ENCODE results near the gene NBAS.
"Not testable (repeated sequence)": the region's sequence is repeated elsewhere in the genome, so short reads cannot be mapped to it uniquely, and the experiment has no call there.

The NBAS gene

DNA sequence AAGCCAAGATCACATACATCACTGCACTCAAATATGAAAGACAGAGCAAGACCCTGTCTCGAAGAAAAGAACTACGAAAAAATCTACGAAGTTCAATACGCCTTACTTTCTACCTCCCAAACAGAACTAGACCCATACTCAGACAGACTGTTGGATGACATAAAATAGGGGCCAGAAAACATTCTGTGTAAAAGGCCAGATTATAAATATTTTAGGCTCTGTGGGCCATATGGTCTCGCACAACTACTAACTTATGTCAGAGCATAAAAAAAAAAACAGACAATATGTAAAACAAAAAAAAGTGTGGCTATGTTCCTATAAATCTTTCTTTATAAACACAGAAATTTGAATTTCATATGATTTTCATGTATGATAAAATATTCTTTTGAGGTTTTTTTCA lies 40.8 kb downstream of the NBAS start:
- no peak for FAIRE-seq

- FAIRE-seq: not testable (repeated sequence)
Measured at GRCh38 chr2:15518759-15519158, 42.4 kb downstream of the NBAS start.

GRCh38 chr2:15517793-15518192 lies 43.3 kb downstream of the NBAS start:
- no peak for FAIRE-seq

- no peak for FAIRE-seq
Measured at GRCh38 chr2:15511686-15512085, 49.4 kb downstream of the NBAS start.

- no peak for FAIRE-seq
Measured at GRCh38 chr2:15510552-15510951, 50.6 kb downstream of the NBAS start.

DNA sequence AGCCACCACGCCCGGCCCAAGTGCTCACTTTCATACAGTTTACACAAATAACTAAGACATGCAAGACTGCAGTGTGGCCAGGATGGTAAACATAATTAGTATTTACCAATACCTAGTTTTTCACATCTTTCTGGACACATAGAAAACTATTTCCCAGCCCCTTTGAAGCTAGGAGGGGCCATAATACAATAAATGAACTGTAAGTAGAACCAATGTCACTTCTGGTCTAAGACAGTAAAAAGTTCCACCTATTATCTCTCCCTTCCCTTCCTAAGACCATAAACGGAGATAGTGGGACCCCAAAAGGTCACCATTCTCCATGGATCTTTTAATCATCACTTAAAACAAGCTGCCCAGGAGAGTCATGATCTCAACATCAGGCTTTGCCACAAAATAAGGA lies 51.0 kb downstream of the NBAS start:
- FAIRE-seq: no peak

DNA sequence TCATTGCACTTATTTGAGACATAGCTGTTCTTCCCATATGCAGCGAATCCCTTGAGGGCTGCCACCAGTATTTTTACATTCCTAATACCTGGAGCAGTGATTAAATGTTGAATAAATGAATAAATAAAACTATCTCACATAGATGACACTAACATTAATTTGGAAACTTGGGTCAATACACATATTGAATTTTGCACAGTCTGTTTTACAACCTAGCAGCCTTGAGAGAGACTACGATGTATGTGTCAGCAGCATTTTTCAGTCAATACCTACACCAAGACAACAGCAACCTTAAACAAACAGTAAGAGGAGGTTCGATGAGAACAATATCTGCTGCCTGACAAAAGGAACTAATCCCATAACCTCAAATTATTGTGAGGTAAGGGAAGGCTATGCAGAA lies 53.4 kb downstream of the NBAS start:
- no peak for FAIRE-seq

DNA sequence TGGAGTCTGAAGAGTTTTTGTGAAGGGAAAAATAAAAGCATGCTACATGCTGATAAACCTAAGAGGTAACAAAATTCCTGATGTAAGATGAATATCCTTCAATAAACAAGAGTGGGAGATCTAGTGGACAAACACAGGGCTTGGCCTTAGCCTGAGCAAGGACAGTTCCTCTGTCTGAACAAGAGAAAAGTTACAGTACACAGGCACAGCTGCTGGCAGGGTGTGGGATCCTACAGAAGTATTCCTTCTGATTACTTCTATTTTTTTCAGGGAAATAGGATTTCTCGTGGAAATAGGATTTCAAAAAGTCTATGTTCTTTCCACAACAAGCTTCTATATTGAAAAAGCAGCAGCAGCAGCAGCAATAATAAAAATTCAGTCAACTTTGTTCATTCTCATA lies 54.1 kb downstream of the NBAS start:
- FAIRE-seq: no peak

DNA sequence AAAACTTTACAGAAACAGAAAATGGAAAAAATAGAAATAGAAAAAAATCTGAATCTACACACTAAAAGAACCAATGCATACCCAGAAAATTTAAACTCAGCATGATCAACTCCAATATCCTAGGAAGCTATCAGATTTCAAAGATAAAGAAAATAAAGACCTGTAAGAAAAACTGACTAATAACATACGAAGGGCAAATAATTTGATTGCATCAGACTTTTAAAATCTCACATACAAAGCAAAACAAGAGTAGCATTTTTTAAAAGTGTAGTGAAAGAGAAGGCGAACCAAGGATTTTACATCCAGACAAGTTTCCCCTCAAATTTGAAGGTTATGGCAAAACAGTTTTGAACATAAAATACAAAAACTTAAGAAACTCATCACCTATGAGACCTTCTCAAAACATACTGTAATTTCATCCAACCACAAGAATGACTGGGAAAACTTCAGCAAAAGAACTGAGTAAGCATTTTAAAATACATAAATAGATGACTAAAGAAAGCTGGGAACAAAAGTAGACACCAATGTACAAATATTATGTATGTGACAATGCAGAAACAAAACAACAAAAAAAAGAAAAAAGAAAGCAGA lies 54.8 kb downstream of the NBAS start:
- FAIRE-seq: no peak

DNA sequence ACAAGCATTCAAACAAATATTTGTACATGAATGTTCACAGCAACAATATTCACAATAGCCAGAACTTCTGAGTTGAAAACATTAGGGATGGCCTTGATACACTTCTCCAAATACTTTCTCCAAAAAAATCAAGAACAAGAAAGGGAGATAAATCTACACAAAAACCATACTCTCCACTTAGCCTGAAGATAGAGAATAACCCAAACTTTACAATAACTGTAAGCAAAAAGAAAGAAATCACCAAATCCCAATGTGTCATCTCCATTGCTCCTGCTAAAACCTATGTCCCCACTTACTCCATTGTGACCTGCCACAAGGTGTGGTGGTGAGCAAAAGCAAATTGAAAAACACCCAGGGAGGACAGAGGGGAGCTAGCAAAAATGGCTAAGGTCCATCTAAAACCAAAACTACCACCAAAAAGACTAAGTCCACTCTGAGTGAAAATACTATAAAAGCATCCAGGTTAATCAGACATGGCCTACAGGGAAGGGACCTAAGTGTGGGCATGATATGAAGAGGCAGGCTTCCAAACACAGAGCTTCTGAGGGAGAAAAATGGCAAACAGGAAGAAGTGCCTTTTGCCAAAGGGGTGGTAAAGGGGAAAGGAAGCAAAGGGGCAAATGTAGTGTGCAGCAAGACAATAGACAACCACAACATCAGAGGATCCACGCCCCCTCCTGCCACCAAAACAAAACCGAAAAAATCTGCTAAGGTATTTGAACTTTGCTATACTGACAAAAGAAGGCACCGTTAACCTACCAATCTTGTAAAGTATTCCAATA lies 56.1 kb downstream of the NBAS start:
- FAIRE-seq: no peak

GRCh38 chr2:15499251-15499650 lies 61.9 kb downstream of the NBAS start:
- not testable (repeated sequence) for FAIRE-seq

GRCh38 chr2:15498554-15498953 lies 62.6 kb downstream of the NBAS start:
- FAIRE-seq: no peak

DNA sequence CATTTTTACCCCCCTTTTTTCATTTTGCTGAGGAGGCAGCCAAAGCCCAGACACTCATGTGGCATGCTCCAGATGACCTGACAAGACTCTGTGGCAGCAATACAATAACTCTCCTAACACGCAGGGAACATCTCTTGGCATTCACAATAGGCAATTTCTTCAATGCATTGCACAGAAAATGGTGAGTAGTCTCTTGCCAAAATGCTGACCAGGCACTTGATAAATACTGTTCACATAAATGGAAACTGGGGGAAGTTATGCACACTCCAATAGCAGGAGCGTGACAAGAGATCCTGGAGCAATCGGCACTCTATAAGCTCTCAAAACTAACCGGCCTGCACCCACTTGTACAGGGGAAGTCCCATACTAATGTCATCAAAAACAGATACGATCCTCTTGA lies 66.3 kb downstream of the NBAS start:
- FAIRE-seq: no peak

DNA sequence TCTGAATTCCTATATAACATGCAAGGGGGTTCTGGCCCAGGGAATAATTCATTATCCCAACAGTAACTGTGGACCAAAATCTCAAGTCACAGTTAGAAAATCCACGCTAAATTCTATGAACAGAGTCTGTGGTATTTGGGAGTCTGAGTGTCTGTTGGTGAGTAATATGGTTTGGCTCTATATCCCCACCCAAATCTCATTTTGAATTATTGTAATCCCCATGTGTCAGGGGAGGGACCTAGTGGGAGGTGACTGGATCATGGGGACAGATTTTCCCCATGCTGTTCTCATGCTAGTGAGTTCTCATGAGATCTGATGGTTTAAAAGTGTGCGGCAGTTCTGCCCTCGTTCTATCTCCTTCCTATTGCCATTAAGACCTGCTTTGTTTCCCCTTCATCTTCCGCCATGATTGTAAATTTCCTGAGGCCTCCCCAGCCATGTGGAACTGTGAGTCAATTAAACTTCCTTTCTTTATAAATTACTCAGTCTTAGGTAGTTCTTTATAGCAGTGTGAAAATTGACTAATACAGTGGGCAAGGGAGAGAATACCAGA lies 68.3 kb downstream of the NBAS start:
- FAIRE-seq: no peak

- no peak for FAIRE-seq
Measured at GRCh38 chr2:15486770-15487169, 74.4 kb downstream of the NBAS start.

DNA sequence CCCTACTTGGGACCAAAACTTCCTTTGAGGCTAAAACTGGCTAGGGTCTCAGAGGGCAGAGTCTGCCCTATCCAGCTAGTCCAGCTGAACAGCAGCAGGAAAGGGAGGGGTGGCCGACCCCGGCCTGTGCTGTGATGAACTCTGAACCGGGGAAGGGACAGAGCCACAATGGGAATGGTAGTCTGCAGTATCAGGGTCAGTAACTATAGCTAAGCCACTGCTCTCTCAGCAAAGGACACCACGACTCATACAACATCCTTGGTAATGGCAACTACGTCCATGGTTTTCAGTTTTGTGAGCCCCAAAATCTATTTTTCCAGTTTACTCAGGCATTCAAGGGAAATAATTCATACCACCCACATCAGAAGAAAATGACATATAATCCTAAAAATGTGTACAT lies 75.2 kb downstream of the NBAS start:
- no peak for FAIRE-seq

DNA sequence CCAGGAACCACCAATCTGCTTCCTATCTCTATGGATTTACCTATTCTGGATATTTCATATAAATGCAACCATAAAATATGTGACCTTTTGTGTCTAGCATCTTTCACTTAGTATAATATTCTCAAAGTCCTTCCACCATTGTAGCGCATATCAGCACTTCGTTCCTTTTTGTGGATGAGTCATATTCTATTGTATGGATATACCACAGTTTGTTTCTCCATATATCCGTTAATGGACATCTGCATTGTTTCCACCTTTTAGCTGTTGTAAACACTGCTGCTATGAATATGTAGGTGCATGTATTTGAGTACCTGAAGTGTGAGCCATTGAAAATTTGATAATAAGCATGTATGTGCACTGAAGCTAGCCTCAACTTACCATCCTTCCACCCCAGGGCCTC lies 80.1 kb downstream of the NBAS start:
- FAIRE-seq: no peak

GRCh38 chr2:15480552-15480951 lies 80.6 kb downstream of the NBAS start:
- no peak for FAIRE-seq

DNA sequence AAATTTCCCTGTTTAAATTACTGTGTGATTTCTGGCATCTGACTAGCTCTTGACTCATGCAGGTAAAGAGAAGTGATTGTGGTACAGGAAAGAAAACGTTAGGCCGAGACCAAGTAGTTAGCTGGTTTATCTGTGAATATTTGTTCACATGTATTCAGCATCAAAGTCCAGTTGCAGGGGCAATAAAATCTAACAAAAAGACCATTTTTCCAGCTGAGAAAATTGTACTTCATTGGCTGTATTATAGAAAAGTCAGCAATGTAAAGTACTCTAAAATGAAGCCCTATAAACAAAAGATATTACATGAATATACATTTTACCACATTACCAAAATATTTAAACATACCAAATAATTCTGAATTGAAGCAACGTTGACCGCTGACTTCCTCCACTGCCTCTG lies 88.3 kb downstream of the NBAS start:
- FAIRE-seq: no peak

DNA sequence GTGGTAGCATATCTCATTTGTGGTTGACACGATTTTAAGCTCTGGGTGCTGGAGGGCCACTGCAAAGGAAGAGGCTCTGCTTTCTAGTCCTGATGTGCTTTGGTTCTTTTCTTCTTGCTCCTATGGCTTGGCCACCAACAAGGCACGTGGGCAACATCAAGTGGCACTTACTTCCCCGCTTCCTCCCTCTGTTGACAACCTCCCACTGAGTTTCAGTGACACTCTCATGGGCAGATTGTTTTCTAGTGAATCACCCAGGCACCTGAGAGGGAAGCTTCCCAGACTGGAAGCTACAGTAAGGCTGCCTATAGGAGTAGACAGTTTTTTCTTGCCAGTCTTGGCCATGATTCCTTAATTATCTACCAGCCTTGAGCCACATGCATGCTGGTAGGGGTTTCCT lies 89.0 kb downstream of the NBAS start:
- FAIRE-seq: no peak

GRCh38 chr2:15471606-15472005 lies 89.5 kb downstream of the NBAS start:
- FAIRE-seq: no peak

DNA sequence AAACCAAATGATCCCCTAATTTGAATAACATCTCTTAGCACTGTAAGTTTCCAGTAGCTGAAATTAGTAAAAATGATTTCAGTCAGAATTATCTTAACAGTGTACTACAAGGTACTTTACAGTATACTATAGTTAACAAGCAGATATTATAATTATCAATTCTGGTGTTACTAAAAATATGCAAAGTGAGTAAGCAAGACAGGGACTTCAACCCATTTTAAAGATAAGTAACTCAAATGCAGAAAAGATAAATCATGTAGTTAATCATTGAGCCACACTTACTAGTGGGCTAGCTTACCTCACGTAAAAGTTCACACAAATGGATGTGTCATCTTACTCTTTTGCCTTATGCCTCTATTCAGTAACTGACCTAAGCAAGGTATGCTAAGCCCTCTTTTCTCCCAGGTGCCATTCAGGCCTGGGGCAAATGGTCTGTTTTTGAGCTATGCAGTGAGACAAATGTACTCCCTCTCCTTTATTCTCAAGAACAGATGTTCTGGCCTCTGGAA lies 101.0 kb downstream of the NBAS start:
- no peak for FAIRE-seq

GRCh38 chr2:15458277-15458676 lies 102.9 kb downstream of the NBAS start:
- FAIRE-seq: no peak

DNA sequence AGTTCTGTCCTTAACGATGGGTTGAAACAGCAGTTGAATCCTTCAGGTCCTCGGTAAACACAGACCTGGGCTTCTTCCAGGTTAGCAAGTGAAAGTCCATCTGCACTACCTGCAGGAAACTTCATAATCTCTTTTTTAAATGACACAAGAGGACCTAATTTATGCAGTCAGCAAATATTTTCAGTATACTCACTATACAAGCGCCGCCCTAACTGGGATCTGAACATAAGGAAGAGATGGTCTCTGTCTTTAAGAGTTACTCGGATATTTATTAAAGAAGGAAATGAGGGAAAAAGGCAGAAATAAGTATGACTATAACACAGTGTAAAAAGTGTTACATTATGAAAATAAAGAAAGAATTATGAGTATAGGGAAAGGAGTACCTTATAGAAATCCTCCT lies 103.3 kb downstream of the NBAS start:
- FAIRE-seq: no peak

All from islet of Langerhans (tissue), 1 donor.